NCI-H146 (cell line): ENCODE measurements around the gene LMAN2L.

Experiments
- DNase-seq: peaks from one replicate; lab custom pipeline; 2025; lab: John Stamatoyannopoulos, UW

Gene LMAN2L

GRCh38 chr2:96739633-96740428 lies at the start of gene LMAN2L:
Gene LMAN2L (minus strand): TSS chr2:96740064. CDS start chr2:96740040, 24 bp downstream.
- DNase-seq: peak; percentile 98

- DNase-seq: no peak
Measured at GRCh38 chr2:96789245-96789617, 49.4 kb upstream of the LMAN2L start.

GRCh38 chr2:96788442-96789244 lies 48.8 kb upstream of the LMAN2L start:
- DNase-seq: no peak

- DNase-seq: no peak
Measured at GRCh38 chr2:96787411-96787810, 47.5 kb upstream of the LMAN2L start.

- DNase-seq: no peak
Measured at GRCh38 chr2:96783388-96783787, 43.5 kb upstream of the LMAN2L start.

- DNase-seq: no peak
Measured at GRCh38 chr2:96775160-96775559, 35.3 kb upstream of the LMAN2L start.

GRCh38 chr2:96773922-96774321 lies 34.1 kb upstream of the LMAN2L start:
- DNase-seq: peak; percentile 45

- no peak for DNase-seq
Measured at GRCh38 chr2:96772903-96773671, 33.2 kb upstream of the LMAN2L start.

GRCh38 chr2:96771796-96772618 lies 32.1 kb upstream of the LMAN2L start:
- DNase-seq: no peak

GRCh38 chr2:96770442-96771202 lies 30.8 kb upstream of the LMAN2L start:
- no peak for DNase-seq

GRCh38 chr2:96769814-96770213 lies 29.9 kb upstream of the LMAN2L start:
- DNase-seq: no peak

GRCh38 chr2:96768083-96768561 lies 28.3 kb upstream of the LMAN2L start:
- no peak for DNase-seq

GRCh38 chr2:96767135-96767871 lies 27.4 kb upstream of the LMAN2L start:
- DNase-seq: no peak

GRCh38 chr2:96764253-96764637 lies 24.4 kb upstream of the LMAN2L start:
- peak; percentile 38 for DNase-seq

- DNase-seq: peak; percentile 41
Measured at GRCh38 chr2:96763511-96764252, 23.8 kb upstream of the LMAN2L start.

- DNase-seq: peak; percentile 21
Measured at GRCh38 chr2:96762529-96763311, 22.9 kb upstream of the LMAN2L start.

- DNase-seq: peak; percentile 67
Measured at GRCh38 chr2:96760986-96761832, 21.3 kb upstream of the LMAN2L start.
